Skeletal muscle cell (primary cell): ENCODE data around the gene ALDH1A2.
"Not testable (repeated sequence)": the region's sequence is repeated elsewhere in the genome, so short reads cannot be mapped to it uniquely, and the experiment has no call there.

Source experiments
- DNase-seq: peaks from one replicate; pipeline ENCODE4 v3.0.0-alpha.2; 2010; ENCODE audit warnings: low read depth
- H3K4me3 ChIP-seq: 2 replicates; pipeline ENCODE4 v1.5.1; 2011; ENCODE audit warnings: low read depth, mild to moderate bottlenecking, control low read depth, low read length, moderate library complexity

ALDH1A2 gene

DNA sequence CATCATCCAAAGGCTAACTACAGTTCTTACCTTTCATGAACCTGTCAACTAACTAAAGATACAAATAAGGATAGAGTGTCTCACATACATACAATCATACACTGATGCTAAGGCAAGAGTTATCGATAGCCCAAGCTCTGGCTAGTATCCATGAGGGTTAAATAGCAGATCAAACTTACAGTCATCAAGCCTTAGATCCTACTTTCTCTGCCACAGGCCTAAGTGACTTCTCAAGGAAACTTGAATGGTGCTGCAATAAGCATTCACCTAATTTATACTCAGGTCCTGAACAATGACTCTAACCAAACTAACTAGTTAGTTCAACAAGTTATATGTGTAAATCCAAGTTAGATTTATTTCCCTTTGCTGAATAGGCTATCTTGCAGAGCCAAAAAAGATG lies 51.0 kb downstream of the ALDH1A2 start:
- DNase-seq: no peak
- H3K4me3 ChIP-seq: no peak overlapping the region

DNA sequence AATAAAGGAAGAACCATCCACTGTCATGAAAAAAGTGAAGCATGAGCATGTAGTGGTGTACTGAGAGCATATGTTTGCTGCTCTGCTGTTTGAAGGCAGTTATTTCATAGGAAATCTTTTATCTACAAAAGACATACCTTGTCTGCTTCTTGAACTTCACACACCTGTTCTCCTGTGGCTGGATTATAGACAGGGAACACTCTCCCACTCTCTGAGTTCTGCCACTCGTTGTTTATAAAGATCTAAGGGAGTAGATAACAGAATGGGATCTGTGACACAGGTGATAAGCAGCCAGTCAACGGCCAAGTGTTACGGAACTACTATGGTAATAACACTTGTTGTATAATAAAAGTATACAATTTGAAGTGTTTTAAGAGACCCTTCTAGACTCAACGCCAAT lies 51.5 kb downstream of the ALDH1A2 start:
- no peak for DNase-seq
- H3K4me3 ChIP-seq: no peak overlapping the region

DNA sequence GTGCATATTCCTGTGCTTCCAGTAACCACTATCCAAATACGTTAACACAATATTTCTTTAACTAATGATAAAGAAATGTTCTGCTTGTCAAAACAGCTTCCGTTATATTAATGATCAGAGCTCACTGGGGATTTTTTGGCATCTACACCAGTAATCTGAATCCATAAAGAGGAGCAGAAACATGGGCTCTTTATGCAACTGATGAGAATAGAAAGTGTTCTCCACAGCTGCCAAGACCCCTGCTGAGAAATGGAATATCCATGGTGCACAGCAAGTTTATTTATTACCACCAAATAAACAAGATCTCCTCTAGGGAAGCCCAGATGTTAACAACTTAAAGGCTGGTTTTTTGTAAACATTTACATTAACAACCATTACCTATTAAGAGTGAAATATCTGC lies 54.5 kb downstream of the ALDH1A2 start:
- no peak overlapping the region for H3K4me3 ChIP-seq
- DNase-seq: peak; percentile 3

DNA sequence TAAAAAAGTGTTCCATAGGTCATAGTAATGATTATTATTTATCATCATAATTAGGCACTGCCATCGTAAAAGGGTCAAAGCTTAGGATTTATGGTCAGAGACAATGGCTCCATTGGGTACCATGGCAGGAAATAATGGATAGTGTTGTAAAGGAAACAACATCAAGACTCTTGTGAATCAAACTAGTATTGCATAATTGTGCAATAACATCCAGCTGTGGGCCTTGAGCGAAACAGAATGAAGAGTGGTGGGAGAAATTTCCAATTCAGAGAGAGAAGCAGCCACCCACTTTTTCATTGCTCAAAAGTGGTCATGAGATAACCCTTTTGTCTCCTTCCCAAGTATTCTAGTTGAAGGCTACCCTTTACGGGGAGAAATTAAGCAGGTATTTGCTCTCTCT lies 61.7 kb downstream of the ALDH1A2 start:
- H3K4me3 ChIP-seq: no peak overlapping the region
- no peak for DNase-seq

DNA sequence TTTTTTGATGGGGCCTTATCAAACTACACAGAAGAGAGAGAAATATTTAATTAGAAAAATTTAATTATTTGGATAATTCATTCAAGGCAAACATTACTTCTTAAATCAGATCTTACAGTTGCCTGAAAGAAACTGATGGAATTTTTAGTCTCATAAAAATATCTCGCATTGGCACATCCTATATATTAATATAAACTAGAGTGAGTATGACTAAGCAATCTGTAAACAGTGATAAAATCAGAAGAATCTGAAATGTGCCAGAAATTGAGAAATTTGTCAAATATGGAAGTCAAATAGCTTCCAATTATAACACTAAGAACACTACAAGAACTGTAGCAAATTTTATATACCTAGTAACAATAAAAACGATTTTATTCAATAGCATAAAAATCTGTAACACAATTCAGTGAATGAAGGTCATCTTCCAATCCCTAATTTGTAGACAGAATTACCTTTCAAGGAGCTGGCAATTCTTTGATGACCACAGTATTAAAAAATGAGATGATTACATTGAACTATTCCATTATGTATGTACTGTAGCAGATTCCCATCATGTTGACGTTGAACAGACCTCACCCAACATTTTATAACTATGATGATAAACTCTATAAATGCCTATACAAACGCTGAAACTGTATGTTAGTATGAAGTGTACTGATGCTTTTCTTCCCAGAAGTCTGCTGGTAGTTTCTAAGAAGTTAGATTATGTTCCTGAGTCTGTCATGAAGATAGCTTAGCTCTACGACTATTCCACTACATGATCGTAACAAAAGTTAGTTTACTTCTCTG lies 63.0 kb downstream of the ALDH1A2 start:
- H3K4me3 ChIP-seq: no peak overlapping the region
- no peak for DNase-seq

DNA sequence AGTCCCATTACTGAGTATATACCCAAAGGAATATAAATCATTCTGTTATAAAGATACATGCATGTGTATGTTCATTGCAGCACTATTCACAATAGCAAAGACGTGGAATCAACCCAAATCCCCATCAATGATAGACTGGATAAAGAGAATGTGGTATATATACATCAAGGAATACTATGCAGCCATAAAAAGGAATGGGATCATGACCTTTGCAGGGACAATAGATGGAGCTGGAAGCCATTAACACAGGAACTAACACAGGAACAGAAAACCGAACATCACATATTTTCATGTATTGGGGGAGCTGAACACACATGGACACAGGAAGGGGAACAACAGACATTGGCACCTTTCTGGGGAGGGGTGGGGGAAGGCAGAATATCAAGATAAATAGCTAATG lies 65.8 kb downstream of the ALDH1A2 start:
- H3K4me3 ChIP-seq, DNase-seq: not testable (repeated sequence)

DNA sequence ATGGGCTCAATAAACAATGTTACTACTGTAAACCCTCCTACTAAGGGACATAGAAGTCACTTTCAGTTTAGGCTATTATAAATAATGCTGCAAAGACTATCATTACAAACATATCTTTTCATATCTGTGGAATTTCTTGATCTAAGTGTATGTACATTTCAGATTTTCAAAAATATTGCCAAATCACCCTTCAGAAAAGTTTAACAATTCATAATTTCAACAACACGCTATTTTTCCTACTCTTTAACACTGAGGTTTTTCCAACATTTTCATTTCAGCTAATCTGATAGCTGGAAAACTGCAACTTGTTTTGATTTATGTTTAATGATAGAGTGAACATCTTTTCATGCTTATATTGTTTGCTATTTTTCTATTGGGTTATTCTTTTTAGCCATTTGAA lies 69.0 kb downstream of the ALDH1A2 start:
- no peak overlapping the region for H3K4me3 ChIP-seq
- no peak for DNase-seq

DNA sequence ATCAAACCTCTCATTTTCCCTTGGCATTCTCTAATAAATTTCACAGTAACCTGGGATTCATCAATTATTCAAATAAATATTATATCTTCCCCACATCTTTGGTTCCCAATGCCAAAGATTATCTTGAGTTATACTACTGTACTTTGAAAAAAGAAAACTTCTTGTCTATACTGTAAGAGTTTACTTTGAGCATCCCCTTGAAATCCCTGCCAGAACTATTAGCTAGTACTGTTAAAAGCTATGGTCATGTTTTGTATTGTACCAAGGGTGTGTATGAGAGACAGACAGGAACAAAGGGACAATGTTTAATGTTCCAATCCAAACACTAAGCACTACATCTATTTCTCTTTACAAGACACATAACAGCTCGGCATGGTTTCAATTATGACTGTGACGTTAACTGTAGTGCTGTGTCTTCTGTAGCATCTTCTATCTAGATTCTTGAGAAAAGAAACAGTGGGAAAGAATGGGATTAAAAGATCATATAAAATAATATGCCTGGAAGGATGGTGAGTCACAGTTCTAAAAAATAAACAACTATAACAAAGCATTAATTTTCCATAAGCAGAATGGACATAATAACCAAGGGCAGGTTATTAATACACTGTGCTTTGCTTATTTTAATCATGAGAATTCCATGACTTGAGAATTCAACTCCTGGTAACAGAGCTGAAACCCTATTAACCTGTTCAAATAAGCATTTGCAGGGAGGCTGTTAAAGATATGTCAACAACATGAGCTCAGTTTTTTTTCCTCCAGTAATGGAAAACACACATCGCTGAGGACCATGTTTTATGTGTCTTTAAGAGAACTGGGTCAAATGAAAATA lies 71.1 kb downstream of the ALDH1A2 start:
- no peak for DNase-seq
- H3K4me3 ChIP-seq: no peak overlapping the region

DNA sequence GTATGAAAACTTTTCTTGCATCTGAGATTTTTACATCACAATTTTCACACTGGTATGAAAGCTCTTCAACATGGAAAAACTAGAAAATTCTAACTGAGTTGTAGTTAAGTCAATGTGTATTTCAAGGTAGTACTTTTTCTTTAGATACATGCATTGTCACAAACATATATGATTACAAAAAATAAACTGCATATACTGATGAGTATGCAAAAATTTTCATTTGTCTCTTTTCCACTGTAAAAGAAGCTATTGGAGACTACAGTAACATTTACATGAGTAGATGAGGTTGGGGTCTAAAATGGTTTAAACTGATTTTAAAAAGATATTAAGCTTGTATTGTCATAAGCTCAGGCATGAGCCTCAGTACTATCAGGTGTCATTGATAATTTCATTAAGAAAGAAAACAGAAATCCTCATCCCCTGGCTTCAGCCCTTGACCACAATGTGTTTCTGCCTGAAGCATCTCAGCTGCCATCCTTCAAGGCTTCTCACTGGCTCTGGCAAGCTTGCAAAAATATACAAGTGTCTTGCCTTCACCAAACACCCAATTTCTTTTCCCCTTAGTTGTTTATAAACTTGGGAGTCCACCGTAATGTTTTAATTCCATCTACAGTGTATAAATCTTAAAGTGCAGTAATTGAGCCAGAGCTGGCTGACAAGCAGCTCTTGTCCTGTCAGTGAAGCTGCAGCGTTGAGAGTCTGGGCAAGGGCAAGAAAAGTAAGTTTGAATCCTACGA lies 71.9 kb downstream of the ALDH1A2 start:
- H3K4me3 ChIP-seq: no peak overlapping the region
- DNase-seq: no peak

DNA sequence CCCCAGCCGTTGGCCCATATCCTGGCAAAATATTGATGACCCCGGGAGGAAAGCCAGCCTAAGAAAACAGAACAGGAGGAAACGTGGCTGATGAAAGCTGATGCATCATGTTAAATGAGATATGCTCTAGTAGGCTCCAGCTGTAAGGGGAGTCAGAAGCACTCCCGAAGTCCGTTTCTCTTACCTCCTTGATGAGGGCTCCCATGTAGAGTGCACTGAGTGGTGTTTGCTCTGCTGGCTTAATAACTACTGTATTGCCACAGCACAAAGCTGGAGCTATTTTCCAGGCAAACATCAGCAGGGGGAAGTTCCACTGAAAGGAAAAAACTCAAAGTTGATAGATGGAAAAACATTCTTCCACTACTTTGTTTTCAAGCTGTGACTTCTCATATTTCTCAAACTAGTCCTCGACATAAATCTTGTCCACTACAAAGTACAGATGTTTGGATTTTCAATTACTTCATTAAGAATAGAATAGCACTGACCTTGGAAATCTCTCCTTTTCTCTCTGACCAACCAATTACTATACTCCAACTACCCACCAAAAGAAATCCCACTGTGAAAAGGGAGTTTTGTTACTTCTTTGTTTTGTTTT lies 72.7 kb downstream of the ALDH1A2 start:
- H3K4me3 ChIP-seq: no peak overlapping the region
- no peak for DNase-seq

DNA sequence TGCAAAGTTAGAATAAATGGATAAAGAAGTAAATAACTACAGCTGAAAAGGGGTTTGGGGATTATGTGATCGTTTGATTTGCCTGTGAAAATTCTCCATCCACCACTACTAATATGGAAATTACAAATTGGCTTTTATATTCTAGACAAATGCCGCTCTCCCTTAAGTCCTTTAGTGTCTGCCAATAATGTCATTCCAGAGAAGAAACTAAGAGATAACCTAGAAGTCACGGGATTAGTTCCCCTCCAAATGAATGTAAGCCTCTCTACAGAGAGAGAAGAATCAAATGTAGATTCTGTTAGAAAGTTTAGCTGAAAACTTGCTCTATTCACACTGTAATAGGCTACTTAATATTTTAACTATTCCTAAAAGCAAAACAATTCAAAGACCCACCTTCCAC lies 92.0 kb downstream of the ALDH1A2 start:
- no peak overlapping the region for H3K4me3 ChIP-seq
- no peak for DNase-seq

DNA sequence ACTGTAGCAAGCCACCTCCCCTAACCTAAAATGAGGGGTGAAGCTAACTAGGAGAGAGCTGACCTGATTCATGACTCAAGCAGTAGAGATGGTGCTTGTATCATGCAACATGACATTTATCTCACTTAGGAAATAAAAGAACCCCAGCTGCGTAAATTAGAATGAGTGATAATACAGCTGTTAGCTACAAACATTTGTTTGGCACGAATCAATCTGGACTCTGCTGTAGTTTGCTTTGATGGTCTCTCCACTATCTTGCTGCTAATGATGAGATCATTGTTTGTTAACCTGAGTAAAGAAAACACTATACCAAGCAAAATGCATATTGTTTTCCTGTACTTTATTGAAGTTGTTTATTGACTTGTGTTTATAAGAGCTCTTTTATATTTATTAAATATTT lies 92.6 kb downstream of the ALDH1A2 start:
- DNase-seq: no peak
- H3K4me3 ChIP-seq: no peak overlapping the region

DNA sequence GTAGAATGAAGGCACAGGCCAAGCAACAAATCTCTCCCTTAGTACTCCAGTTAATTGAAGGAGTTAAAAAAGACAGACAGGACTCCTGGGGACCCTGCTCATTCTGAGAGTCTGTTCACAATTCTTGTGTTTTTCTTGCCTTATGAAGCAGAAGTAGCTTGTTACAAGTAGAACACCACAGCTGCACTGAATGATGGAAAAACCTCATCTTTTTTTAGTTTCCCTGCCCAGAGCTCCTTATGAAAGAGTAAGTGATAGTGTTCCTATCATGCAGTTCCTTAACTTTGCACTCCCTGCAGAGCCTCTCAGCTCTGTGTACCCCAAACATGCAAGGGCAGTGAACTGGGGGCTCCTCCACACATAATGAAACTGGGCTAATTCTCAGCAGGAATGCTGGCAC lies 95.5 kb downstream of the ALDH1A2 start:
- no peak for DNase-seq
- no peak overlapping the region for H3K4me3 ChIP-seq

DNA sequence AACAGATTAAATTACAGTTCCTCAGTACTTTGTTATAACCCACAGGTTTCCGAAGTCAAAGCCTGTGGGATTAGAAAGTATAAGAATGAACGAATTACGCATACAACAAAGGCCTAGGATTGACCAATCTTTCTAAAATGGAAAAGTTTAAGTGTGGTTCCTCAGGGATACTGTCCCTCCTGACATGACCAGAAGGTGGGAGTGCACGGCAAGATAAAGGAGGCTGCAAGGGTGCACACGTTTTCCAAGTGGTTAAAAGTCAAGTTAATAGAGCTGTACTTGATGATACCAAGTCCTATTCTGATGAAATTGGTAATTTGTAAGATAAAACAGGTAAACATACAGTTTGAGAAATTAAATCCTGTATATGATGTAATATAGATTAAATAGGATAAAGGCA lies 96.2 kb downstream of the ALDH1A2 start:
- no peak for DNase-seq
- no peak overlapping the region for H3K4me3 ChIP-seq

DNA sequence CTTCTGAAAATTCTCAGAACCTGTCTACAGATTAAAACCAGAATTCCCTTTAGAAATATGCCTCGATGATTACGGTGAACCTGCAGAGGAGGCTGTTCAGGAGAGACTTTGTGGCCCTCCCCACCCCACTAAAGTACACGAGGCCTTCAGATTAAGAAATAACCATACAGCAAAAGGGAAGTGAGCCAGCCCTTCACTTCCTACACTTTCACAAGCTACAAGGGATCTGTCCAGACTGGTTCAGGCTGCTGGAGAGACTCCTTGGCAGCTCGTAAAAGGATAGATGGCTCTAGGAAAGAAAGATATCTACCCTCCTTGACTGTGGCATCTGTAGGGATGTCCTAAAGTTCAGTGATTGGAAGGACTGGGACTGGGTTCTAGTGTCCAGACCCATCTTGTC lies 102.6 kb downstream of the ALDH1A2 start:
- no peak overlapping the region for H3K4me3 ChIP-seq
- no peak for DNase-seq

DNA sequence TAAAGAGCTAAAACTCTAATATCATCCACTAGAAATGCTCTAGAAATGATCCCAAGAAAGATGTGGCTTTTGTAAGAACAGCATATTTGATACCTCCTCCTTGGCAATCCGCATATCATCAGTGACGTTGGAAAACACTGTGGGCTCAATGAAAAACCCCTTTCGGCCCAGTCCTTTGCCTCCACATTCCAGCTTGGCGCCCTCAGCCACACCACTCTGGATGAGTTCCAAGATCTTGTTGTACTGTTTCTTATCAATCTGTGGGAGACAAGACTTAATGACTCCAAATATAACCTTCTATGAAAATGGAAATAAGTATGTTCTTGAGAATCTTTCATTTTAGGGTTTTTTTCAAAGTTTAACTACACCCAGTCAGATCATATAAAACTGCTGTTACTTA lies 103.6 kb downstream of the ALDH1A2 start:
- no peak overlapping the region for H3K4me3 ChIP-seq
- DNase-seq: no peak

DNA sequence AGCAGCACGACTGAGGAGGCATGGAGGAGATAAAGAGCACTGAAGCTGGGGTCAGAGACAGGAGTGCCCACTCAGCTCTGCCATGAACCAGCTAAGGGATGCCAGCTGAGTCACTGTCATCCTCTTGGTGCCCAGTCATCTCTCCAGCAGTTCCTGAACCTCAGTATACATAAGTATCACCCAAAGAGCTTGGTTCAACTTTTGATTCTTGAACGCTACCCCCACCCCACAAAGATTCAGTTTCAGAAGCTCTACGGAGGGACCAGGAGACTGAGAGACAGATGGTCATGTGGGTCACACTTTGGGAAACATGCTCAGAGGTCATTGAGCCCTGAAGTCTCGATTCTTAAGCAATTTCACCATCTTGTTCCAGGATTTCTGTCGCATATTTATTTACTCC lies 108.4 kb downstream of the ALDH1A2 start:
- no peak overlapping the region for H3K4me3 ChIP-seq
- DNase-seq: no peak

DNA sequence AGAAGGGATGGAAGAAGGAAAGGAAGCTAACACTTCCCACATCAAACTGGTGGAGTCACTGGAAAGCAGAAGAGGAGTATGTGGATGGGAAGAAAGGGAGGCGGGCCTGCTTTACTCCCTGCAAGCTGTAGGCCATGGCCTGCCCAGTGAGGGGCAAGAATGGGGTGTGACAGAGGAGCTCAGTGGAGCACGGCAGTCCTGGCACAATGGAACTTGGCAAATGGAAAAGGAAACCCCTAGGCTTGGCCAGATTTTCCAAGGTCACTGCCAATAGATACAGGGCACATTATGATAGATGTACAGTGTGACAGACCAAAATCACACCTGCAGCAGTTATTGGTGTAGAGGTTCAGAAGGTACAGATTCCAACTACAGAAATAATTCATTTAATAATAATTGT lies 111.6 kb downstream of the ALDH1A2 start:
- DNase-seq: no peak
- H3K4me3 ChIP-seq: no peak overlapping the region

DNA sequence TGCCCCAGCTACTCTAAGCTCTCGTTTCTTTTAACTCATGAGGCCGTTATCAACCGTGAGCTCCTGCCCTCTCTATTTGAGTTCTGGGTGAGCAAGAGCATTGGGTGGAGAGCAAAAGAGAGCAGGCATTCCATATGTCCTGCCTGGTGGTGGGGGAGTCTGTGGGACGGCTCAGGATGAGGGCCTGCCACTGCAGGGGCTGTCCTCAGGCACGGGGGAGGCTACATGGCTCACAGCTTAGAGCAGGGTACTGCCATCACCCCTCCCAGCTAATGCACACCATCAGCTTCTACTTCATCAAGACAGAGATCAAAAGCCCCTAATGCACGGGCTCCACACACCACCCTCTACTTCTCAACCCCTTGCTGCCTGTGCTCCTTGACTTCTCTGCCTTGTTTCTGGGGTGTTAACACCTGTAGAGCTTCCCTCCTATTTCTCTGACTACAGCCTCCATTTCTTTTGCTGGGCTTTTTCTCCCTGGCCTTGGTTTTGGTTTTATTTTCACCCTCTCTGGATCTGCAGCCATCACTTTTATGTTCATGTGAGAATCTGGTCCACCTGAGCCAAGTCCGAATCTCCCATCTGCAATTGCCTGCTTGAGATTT lies 114.1 kb downstream of the ALDH1A2 start:
- DNase-seq: no peak
- H3K4me3 ChIP-seq: no peak overlapping the region
